Astrocyte (in vitro differentiated cells and primary cell): Measurements from ENCODE around the gene ABCC9. TPM values are rescaled to one million over a fixed set of nuclear protein-coding genes. Genes with fewer than 3 reads are reported as not detected.

Experiments
- DNase-seq: peaks from one replicate; pipeline ENCODE4 v3.0.0-alpha.2; 2010; ENCODE audit warnings: low read depth
- FAIRE-seq: peaks from 2 replicates; lab custom pipeline; 2011; peaks lifted over from hg19 to GRCh38; lab: Jason Lieb, UNC
- H2AFZ ChIP-seq: 2 replicates; pipeline ENCODE4 v1.6.0; 2012; ENCODE audit warnings: low read depth, low read length, inconsistent platforms
- H3K27ac ChIP-seq: 2 replicates; pipeline ENCODE4 v1.5.1; 2011; ENCODE audit warnings: low read depth, low read length, inconsistent platforms
- H3K27me3 ChIP-seq: 2 replicates; pipeline ENCODE4 v1.6.0; 2011; ENCODE audit warnings: low read length, inconsistent platforms; ENCODE audit not compliant: insufficient read depth
- H3K36me3 ChIP-seq: 2 replicates; pipeline ENCODE4 v1.5.1; 2011; ENCODE audit warnings: low read length, inconsistent platforms; ENCODE audit not compliant: insufficient read depth
- H3K4me1 ChIP-seq: 2 replicates; pipeline ENCODE4 v1.5.1; 2011; ENCODE audit warnings: low read length, inconsistent platforms; ENCODE audit not compliant: insufficient read depth
- H3K4me2 ChIP-seq: 2 replicates; pipeline ENCODE4 v1.6.0; 2012; ENCODE audit warnings: low read length, inconsistent platforms
- H3K4me3 ChIP-seq: 2 replicates; pipeline ENCODE4 v1.5.1; 2011; ENCODE audit warnings: low read depth, mild to moderate bottlenecking, low read length, inconsistent platforms; ENCODE audit not compliant: insufficient read depth
- H3K79me2 ChIP-seq: 2 replicates; pipeline ENCODE4 v1.6.0; 2012; ENCODE audit warnings: mild to moderate bottlenecking, low read length, inconsistent platforms; ENCODE audit not compliant: insufficient read depth
- H3K9ac ChIP-seq: 2 replicates; pipeline ENCODE4 v1.6.0; 2012; ENCODE audit warnings: mild to moderate bottlenecking, low read length, inconsistent platforms
- H3K9me3 ChIP-seq: 2 replicates; pipeline ENCODE4 v1.5.1; 2012; ENCODE audit warnings: low read depth, mild to moderate bottlenecking, low read length, inconsistent platforms; ENCODE audit not compliant: insufficient read depth
- H4K20me1 ChIP-seq: 2 replicates; pipeline ENCODE4 v1.6.0; 2012; ENCODE audit warnings: low read length, inconsistent platforms; ENCODE audit not compliant: insufficient read depth
- H3K27ac Mint-ChIP-seq: one replicate; pipeline ENCODE4 v1.8.0; 2021; ENCODE audit warnings: mild to moderate bottlenecking, mixed read lengths; ENCODE audit not compliant: unreplicated experiment
- H3K27me3 Mint-ChIP-seq: one replicate; pipeline ENCODE4 v1.8.0; 2021; ENCODE audit warnings: low read depth, mixed read lengths; ENCODE audit not compliant: unreplicated experiment
- H3K36me3 Mint-ChIP-seq: one replicate; pipeline ENCODE4 v1.8.0; 2021; ENCODE audit warnings: low read depth, mixed read lengths; ENCODE audit not compliant: unreplicated experiment
- H3K4me1 Mint-ChIP-seq: one replicate; pipeline ENCODE4 v1.8.0; 2021; ENCODE audit warnings: low read depth, mixed read lengths; ENCODE audit not compliant: unreplicated experiment
- H3K4me3 Mint-ChIP-seq: one replicate; pipeline ENCODE4 v1.8.0; 2021; ENCODE audit warnings: mild to moderate bottlenecking, moderate library complexity, mixed read lengths; ENCODE audit not compliant: unreplicated experiment
- H3K9me3 Mint-ChIP-seq: one replicate; pipeline ENCODE4 v1.8.0; 2021; ENCODE audit warnings: mild to moderate bottlenecking, mixed read lengths; ENCODE audit not compliant: unreplicated experiment
- CTCF ChIP-seq: IDR thresholded peaks from 2 replicates; pipeline ENCODE4 v1.5.1; 2011; ENCODE audit warnings: low read depth, mild to moderate bottlenecking, inconsistent platforms, low read length, moderate library complexity; ENCODE audit not compliant: insufficient read depth
- EZH2 ChIP-seq: IDR thresholded peaks from 2 replicates; pipeline ENCODE4 v1.6.1; 2012; ENCODE audit warnings: mild to moderate bottlenecking, low read length, inconsistent platforms; ENCODE audit not compliant: insufficient read depth
- total RNA-seq: library from RNA; stranded (reverse); gene quantifications from 2 replicates; pipeline ENCODE4 v1.2.1, GENCODE V29; 2021

Gene ABCC9
- total RNA-seq, 1 donor from 2014 or later: 0.36 TPM

- H3K4me3 ChIP-seq: no peak overlapping the region
- DNase-seq (no peak), FAIRE-seq (no peak)
- H3K79me2 ChIP-seq: no peaks in the 10 kb centered on the region
- TF ChIP-seq EZH2 (no peak), CTCF (no peak)
- Mint-ChIP-seq H3K36me3 (no peaks in the 10 kb centered on the region), H3K9me3 (no peaks in the 10 kb centered on the region), H3K4me3 (no peak overlapping the region), H3K4me1 (peaks cover 15% of the 10 kb centered on the region), H3K27me3 (no peaks in the 10 kb centered on the region), H3K27ac (no peak overlapping the region)
- H3K9me3 ChIP-seq: no peaks in the 10 kb centered on the region
- no peak overlapping the region for H3K9ac ChIP-seq
- H3K4me2 ChIP-seq: no peak overlapping the region
- no peaks in the 10 kb centered on the region for H3K27me3 ChIP-seq
- H3K27ac ChIP-seq: no peak overlapping the region
- H3K36me3 ChIP-seq: no peaks in the 10 kb centered on the region
- H3K4me1 ChIP-seq: no peaks in the 10 kb centered on the region
- H2AFZ ChIP-seq: no peak overlapping the region
- H4K20me1 ChIP-seq: no peaks in the 10 kb centered on the region
Observed at GRCh38 chr12:21814814-21815213, 126.4 kb downstream of the ABCC9 start.

DNA sequence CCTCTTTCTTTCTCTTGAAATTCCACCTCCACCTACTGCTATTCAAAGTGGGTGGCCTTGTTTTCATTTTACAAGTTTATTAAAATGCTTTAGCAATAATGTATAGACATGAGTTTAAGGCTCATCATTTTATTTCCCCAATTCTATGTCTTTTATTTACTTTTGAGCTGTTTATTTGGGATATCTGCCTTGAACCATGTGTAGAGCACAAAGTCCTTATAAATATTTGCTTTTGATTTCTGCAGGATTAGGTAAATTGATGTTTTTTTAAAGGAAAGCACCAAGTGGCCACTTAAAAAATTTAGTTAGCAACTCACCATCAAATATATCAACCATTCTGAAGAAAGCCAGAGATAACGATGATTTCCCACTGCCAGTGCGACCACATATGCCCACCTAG is 126.9 kb downstream of the ABCC9 start:
- H3K27ac ChIP-seq: no peak overlapping the region
- H3K27me3 Mint-ChIP-seq: no peaks in the 10 kb centered on the region
- no peak overlapping the region for H3K4me3 ChIP-seq
- no peak overlapping the region for H2AFZ ChIP-seq
- H3K4me1 ChIP-seq: no peaks in the 10 kb centered on the region
- no peak overlapping the region for H3K4me3 Mint-ChIP-seq
- H3K36me3 Mint-ChIP-seq: no peaks in the 10 kb centered on the region
- TF ChIP-seq EZH2: no peak
- TF ChIP-seq CTCF: no peak
- no peaks in the 10 kb centered on the region for H3K79me2 ChIP-seq
- no peak overlapping the region for H3K4me2 ChIP-seq
- H3K9ac ChIP-seq: no peak overlapping the region
- no peaks in the 10 kb centered on the region for H3K27me3 ChIP-seq
- FAIRE-seq (no peak), DNase-seq (no peak)
- H3K4me1 Mint-ChIP-seq: peaks cover 10% of the 10 kb centered on the region
- H3K9me3 Mint-ChIP-seq: no peaks in the 10 kb centered on the region
- H3K27ac Mint-ChIP-seq: no peak overlapping the region
- no peaks in the 10 kb centered on the region for H4K20me1 ChIP-seq
- no peaks in the 10 kb centered on the region for H3K36me3 ChIP-seq
- no peaks in the 10 kb centered on the region for H3K9me3 ChIP-seq

DNA sequence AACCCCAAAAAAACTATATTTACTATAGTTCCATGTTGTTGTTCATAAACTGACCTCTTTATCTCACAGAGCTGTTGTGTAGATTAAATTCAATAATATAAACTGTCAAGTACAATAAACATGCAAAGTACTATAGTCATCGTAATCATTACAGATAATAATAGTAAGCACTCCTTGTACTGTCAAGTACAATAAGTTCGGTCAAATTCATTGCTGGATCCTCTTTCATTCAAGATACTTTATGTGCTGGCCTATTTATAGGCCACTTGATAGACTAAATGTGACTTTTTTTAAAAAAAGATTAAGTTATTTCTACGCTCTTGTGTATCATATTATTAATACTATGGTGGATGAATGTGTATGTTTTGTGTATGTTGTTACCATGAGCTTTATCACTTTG is 127.5 kb downstream of the ABCC9 start:
- FAIRE-seq (no peak), DNase-seq (no peak)
- no peaks in the 10 kb centered on the region for H3K4me1 ChIP-seq
- Mint-ChIP-seq H3K27me3 (no peaks in the 10 kb centered on the region), H3K4me1 (peaks cover 4% of the 10 kb centered on the region), H3K27ac (no peak overlapping the region), H3K36me3 (no peaks in the 10 kb centered on the region), H3K4me3 (no peak overlapping the region), H3K9me3 (no peaks in the 10 kb centered on the region)
- H4K20me1 ChIP-seq: no peaks in the 10 kb centered on the region
- TF ChIP-seq EZH2 (no peak), CTCF (no peak)
- H3K4me3 ChIP-seq: no peak overlapping the region
- H3K36me3 ChIP-seq: no peaks in the 10 kb centered on the region
- no peaks in the 10 kb centered on the region for H3K27me3 ChIP-seq
- no peak overlapping the region for H3K27ac ChIP-seq
- H3K9me3 ChIP-seq: no peaks in the 10 kb centered on the region
- no peak overlapping the region for H2AFZ ChIP-seq
- H3K9ac ChIP-seq: no peak overlapping the region
- no peaks in the 10 kb centered on the region for H3K79me2 ChIP-seq
- no peak overlapping the region for H3K4me2 ChIP-seq
